ENCODE measurements around the gene ADARB2.
"Not testable (repeated sequence)": the region's sequence is repeated elsewhere in the genome, so short reads cannot be mapped to it uniquely, and the experiment has no call there.

GRCh38 chr10:1352296-1352695, 385.0 kb downstream of the ADARB2 start:
- TF ChIP-seq EP300 (IDR thresholded peaks at IDR 0.05) = not testable (repeated sequence)
- TF ChIP-seq, protein P1, sequence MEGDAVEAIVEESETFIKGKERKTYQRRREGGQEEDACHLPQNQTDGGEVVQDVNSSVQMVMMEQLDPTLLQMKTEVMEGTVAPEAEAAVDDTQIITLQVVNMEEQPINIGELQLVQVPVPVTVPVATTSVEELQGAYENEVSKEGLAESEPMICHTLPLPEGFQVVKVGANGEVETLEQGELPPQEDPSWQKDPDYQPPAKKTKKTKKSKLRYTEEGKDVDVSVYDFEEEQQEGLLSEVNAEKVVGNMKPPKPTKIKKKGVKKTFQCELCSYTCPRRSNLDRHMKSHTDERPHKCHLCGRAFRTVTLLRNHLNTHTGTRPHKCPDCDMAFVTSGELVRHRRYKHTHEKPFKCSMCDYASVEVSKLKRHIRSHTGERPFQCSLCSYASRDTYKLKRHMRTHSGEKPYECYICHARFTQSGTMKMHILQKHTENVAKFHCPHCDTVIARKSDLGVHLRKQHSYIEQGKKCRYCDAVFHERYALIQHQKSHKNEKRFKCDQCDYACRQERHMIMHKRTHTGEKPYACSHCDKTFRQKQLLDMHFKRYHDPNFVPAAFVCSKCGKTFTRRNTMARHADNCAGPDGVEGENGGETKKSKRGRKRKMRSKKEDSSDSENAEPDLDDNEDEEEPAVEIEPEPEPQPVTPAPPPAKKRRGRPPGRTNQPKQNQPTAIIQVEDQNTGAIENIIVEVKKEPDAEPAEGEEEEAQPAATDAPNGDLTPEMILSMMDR (IDR thresholded peaks at IDR 0.05) = not testable (repeated sequence)

All from suprapubic skin (tissue), 3 donors.